Type B pancreatic cell (in vitro differentiated cells): ENCODE measurements around the gene SDK2. TPM values are rescaled to one million over a fixed set of nuclear protein-coding genes. Genes with fewer than 3 reads are reported as not detected.
"Not testable (repeated sequence)": the region's sequence is repeated elsewhere in the genome, so short reads cannot be mapped to it uniquely, and the experiment has no call there.

Source experiments
- DNase-seq: peaks from one replicate; pipeline ENCODE4 v3.0.0; 2021; ENCODE audit warnings: mixed read lengths; ENCODE audit not compliant: unreplicated experiment; ENCODE audit errors: extremely low spot score
- H3K27ac Mint-ChIP-seq: 2 replicates; pipeline ENCODE4 v1.8.0; 2021; ENCODE audit warnings: mild to moderate bottlenecking, mixed read lengths
- H3K27me3 Mint-ChIP-seq: 2 replicates; pipeline ENCODE4 v1.8.0; 2021; ENCODE audit warnings: mixed read lengths
- H3K36me3 Mint-ChIP-seq: 2 replicates; pipeline ENCODE4 v1.8.0; 2021; ENCODE audit warnings: mixed read lengths
- H3K4me1 Mint-ChIP-seq: one replicate; pipeline ENCODE4 v1.8.0; 2021; ENCODE audit warnings: mixed read lengths; ENCODE audit not compliant: unreplicated experiment
- H3K4me3 Mint-ChIP-seq: 2 replicates; pipeline ENCODE4 v1.8.0; 2021; ENCODE audit warnings: mild to moderate bottlenecking, mixed read lengths
- H3K9me3 Mint-ChIP-seq: 2 replicates; pipeline ENCODE4 v1.8.0; 2021; ENCODE audit warnings: mixed read lengths
- total RNA-seq: library from RNA; stranded (reverse); gene quantifications from 2 replicates; pipeline ENCODE4 v1.2.1, GENCODE V29; 2021; ENCODE audit warnings: low replicate concordance
- TF ChIP-seq, protein P1 (sequence below): fragments of 200-600 bp; sonication (generic); conservative IDR thresholded peaks from 2 replicates; pipeline ENCODE4 v1.5.0; 2021; ENCODE audit warnings: antibody characterized with exemption, mild to moderate bottlenecking

The SDK2 gene
- total RNA-seq, 1 donor from 2014 or later, result 47.3 TPM

DNA sequence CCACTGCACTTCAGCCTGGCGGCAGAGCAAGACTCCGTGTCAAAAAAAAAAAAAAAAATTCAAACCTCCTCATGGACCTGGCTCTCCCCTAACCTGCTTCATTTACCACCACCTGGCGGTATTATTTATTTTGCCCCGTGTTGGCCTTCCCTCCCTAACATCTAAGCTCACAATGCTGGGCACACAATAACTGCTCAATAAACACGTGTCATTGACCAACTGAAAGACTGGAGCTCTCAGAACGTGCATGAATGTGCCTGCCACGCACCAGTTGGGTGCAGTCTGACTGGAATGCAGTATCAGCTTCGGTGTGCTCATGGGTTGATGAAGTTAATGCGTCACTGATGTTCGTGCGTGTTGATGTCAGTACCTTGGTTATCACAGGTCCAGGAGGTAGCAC lies 268.1 kb downstream of the SDK2 start:
- H3K9me3 Mint-ChIP-seq, result no peaks in the 10 kb centered on the region
- H3K36me3 Mint-ChIP-seq, result no peaks in the 10 kb centered on the region
- H3K4me1 Mint-ChIP-seq, result no peaks in the 10 kb centered on the region
- H3K4me3 Mint-ChIP-seq, result no peak overlapping the region
- TF ChIP-seq, protein P1, sequence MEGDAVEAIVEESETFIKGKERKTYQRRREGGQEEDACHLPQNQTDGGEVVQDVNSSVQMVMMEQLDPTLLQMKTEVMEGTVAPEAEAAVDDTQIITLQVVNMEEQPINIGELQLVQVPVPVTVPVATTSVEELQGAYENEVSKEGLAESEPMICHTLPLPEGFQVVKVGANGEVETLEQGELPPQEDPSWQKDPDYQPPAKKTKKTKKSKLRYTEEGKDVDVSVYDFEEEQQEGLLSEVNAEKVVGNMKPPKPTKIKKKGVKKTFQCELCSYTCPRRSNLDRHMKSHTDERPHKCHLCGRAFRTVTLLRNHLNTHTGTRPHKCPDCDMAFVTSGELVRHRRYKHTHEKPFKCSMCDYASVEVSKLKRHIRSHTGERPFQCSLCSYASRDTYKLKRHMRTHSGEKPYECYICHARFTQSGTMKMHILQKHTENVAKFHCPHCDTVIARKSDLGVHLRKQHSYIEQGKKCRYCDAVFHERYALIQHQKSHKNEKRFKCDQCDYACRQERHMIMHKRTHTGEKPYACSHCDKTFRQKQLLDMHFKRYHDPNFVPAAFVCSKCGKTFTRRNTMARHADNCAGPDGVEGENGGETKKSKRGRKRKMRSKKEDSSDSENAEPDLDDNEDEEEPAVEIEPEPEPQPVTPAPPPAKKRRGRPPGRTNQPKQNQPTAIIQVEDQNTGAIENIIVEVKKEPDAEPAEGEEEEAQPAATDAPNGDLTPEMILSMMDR, result no peak
- H3K27ac Mint-ChIP-seq, result no peak overlapping the region
- no peak for DNase-seq
- H3K27me3 Mint-ChIP-seq, result no peaks in the 10 kb centered on the region

DNA sequence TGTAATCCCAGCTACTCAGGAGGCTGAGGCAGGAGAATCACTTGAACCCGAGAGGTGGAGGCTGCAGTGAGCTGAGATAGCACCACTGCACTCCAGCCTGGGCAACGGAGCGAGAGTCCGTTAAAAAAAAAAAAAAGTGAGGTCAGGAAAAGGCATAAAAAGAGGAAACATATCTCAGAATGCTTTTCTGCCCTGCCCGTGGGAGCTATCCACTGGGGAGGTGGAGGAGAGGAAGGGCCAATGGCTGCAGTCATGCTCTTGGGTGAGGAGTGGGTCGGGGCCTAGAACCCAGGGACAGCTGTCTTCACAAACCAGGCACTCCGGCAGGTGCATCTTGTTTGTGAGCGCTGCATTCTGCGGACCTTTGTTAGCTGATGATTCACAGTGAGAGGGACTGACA lies 272.4 kb downstream of the SDK2 start:
- TF ChIP-seq, protein P1, result no peak
- Mint-ChIP-seq H3K4me3 (no peak overlapping the region), H3K36me3 (no peaks in the 10 kb centered on the region), H3K4me1 (peaks cover 3% of the 10 kb centered on the region), H3K27ac (no peak overlapping the region), H3K27me3 (no peaks in the 10 kb centered on the region), H3K9me3 (no peaks in the 10 kb centered on the region)
- no peak for DNase-seq

DNA sequence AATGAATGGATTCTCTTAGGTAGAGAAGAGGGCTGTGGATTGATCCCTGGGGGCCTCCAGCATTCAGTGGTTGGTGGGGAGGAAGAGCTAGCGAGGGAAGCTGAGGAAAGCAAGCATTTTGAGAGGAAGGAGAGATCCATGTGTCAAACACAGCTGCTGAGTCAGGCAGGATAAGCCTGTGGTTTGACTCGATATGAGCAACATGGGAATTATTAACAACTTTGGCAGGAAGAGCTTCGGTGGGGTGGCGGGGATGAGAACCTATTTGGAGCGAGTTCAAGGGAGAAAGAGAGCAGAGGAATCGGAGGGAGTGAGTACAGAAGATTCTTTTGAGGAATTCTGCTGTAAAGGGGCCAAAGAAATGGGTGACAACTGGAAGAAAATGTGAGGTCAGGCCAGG lies 273.0 kb downstream of the SDK2 start:
- Mint-ChIP-seq H3K27ac (no peak overlapping the region), H3K9me3 (no peaks in the 10 kb centered on the region), H3K36me3 (no peaks in the 10 kb centered on the region), H3K4me1 (peaks cover 4% of the 10 kb centered on the region), H3K27me3 (no peaks in the 10 kb centered on the region), H3K4me3 (no peak overlapping the region)
- TF ChIP-seq, protein P1, result no peak
- no peak for DNase-seq

DNA sequence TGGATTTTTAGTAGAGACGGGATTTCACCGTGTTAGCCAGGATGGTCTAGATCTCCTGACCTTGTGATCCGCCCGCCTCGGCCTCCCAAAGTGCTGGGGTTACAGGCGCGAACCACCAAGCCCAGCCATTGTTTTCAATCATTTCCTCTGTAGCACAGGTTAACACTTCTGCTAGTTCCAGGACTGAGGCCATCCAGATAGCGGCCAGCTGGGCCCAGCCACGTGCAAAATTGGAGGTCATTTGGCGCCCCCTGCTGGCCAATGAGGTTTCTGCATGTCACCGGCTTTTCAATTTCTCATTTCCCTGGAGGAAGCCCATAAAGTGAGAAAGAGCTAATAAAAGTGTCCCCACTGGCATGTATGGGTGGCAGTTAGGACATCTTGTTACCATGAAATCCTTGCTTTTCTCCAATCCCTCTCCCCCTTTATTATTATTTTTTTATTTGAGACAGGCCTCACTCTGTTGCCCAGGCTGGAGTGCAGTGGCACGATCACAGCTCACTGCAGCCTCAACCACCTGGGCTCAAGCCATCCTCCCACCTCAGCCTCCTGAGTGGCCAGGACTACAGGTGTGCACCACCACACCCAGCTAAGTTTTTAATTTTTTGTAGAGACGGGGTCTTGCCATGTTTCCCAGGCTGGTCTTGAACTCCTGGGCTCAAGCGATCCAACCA lies 274.3 kb downstream of the SDK2 start:
- not testable (repeated sequence) for H3K36me3 Mint-ChIP-seq, H3K27me3 Mint-ChIP-seq, H3K4me3 Mint-ChIP-seq, H3K9me3 Mint-ChIP-seq
- TF ChIP-seq, protein P1, result peak; percentile 97
- peak; percentile 89 for DNase-seq
- Mint-ChIP-seq H3K4me1 (peaks cover 14% of the 10 kb centered on the region), H3K27ac (peak overlapping the region; percentile 65)

DNA sequence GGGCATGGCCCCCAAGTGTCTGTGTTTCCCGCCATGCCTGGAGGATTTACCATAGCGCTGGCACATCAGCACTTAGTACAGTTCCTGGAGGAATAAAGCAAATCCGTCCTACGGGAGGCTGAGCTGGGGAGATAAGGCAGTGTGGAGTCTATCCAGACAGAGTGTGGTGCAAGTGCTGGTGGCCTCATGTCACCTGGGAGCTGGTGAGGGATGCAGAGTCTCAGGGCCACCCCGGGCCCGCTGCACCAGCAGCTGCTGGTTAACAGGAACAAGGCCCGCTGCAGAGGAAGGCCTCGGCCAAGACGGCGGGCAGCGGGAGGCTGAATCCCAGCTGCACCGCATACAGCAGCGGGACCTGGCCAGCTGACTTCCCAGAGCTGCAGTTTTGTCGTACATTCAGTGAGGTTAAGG lies 275.1 kb downstream of the SDK2 start:
- TF ChIP-seq, protein P1, result no peak
- Mint-ChIP-seq H3K27me3 (no peaks in the 10 kb centered on the region), H3K4me1 (peaks cover 17% of the 10 kb centered on the region), H3K36me3 (peaks cover 5% of the 10 kb centered on the region), H3K9me3 (no peaks in the 10 kb centered on the region), H3K4me3 (no peak overlapping the region), H3K27ac (no peak overlapping the region)
- no peak for DNase-seq
